ENCODE measurements around the gene KCNJ15.

The KCNJ15 gene

GRCh38 chr21:38268864-38269575, 12.2 kb downstream of the KCNJ15 start:
- DNase-seq, result peak; percentile 55 to 73

GRCh38 chr21:38269576-38269936, 12.8 kb downstream of the KCNJ15 start:
- peak in 1 of 2 donors; percentile 52 for DNase-seq

GRCh38 chr21:38272215-38272614, 15.4 kb downstream of the KCNJ15 start:
- no peak for DNase-seq

GRCh38 chr21:38273745-38274542, 17.2 kb downstream of the KCNJ15 start:
- peak; percentile 82 to 89 for DNase-seq

- DNase-seq, result peak; percentile 90 to 97
Observed at GRCh38 chr21:38277501-38278131, 20.8 kb downstream of the KCNJ15 start.

- DNase-seq, result no peak
Observed at GRCh38 chr21:38280454-38280853, 23.7 kb downstream of the KCNJ15 start.

- no peak for DNase-seq
Observed at GRCh38 chr21:38280867-38281266, 24.1 kb downstream of the KCNJ15 start.

- peak; percentile 95 for DNase-seq
Observed at GRCh38 chr21:38282921-38283320, 26.1 kb downstream of the KCNJ15 start.

GRCh38 chr21:38284216-38284615, 27.4 kb downstream of the KCNJ15 start:
- no peak for DNase-seq

- DNase-seq, result no peak
Observed at GRCh38 chr21:38286739-38287471, 30.1 kb downstream of the KCNJ15 start.

GRCh38 chr21:38287476-38287875, 30.7 kb downstream of the KCNJ15 start:
- DNase-seq, result no peak

GRCh38 chr21:38289705-38290485, 33.1 kb downstream of the KCNJ15 start:
- DNase-seq, result peak; percentile 93 to 100

GRCh38 chr21:38290809-38291208, 34.0 kb downstream of the KCNJ15 start:
- DNase-seq, result no peak

GRCh38 chr21:38291874-38292273, 35.1 kb downstream of the KCNJ15 start:
- no peak for DNase-seq

GRCh38 chr21:38293113-38293512, 36.3 kb downstream of the KCNJ15 start:
- DNase-seq, result no peak

- no peak for DNase-seq
Observed at GRCh38 chr21:38293765-38294164, 37.0 kb downstream of the KCNJ15 start.

- DNase-seq, result no peak
Observed at GRCh38 chr21:38294609-38295008, 37.8 kb downstream of the KCNJ15 start.

GRCh38 chr21:38295997-38296764, 39.4 kb downstream of the KCNJ15 start:
- DNase-seq, result peak in 1 of 2 donors; percentile 26

- DNase-seq, result no peak
Observed at GRCh38 chr21:38297194-38297631, 40.4 kb downstream of the KCNJ15 start.

- no peak for DNase-seq
Observed at GRCh38 chr21:38297871-38298270, 41.1 kb downstream of the KCNJ15 start.

GRCh38 chr21:38298832-38299231, 42.0 kb downstream of the KCNJ15 start:
- no peak for DNase-seq

All from inflammatory macrophage treated with lipopolysaccharide for 1 hour (primary cell).